Measurements from ENCODE around the gene WWTR1.

- TF ChIP-seq CTCF (IDR thresholded peaks at IDR 0.05; ENCODE audit: insufficient read depth, low read length) (no peak), GABPA (IDR thresholded peaks at IDR 0.05; ENCODE audit: low read depth) (no peak), POLR2AphosphoS5 (IDR thresholded peaks at IDR 0.05; ENCODE audit: low read depth) (no peak), SPI1 (IDR thresholded peaks at IDR 0.05; ENCODE audit: borderline replicate concordance, low read depth) (no peak), REST (IDR thresholded peaks at IDR 0.05; ENCODE audit: insufficient replicate concordance, low read depth) (no peak)
Observed at GRCh38 chr3:149605902-149606301, 51.9 kb downstream of the WWTR1 start.

Measured in HL-60 (cell line).